IPS-NIHi11 (cell line): ENCODE measurements around the gene TIMM23B.
"Not testable (repeated sequence)": the region's sequence is repeated elsewhere in the genome, so short reads cannot be mapped to it uniquely, and the experiment has no call there.

Experiments used
- DNase-seq: peaks from one replicate; pipeline ENCODE4 v3.0.0; 2012; ENCODE audit warnings: mixed read lengths, low spot score

Gene TIMM23B

DNA sequence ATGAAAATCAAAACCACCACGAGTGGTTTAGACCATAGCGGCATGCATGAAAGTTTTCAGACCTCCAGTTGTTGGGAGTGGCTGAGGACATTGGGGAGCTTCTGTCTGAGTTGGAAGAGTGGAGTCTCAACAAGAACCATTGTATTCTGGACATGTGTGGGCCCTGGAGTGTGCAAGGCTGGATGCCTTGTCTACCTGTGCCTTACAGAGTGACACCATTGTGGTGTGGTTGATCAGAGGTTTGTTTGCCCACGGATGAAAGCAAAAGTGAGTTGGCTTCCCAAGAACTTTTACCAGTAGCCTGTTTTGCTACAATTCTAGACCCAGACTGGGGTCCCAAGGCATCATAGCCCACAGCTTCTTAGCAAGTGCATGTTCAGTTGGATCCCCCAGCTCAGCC, 35.9 kb downstream of the TIMM23B start:
- not testable (repeated sequence) for DNase-seq

GRCh38 chr10:49987207-49987606, 45.4 kb downstream of the TIMM23B start:
- DNase-seq, result not testable (repeated sequence)

- DNase-seq, result not testable (repeated sequence)
Measured at GRCh38 chr10:49988376-49988775, 46.5 kb downstream of the TIMM23B start, which contains the start of gene AGAP6. AGAP6 (plus strand) TSS chr10:49988406; CDS start chr10:49988716, 310 bp downstream.

DNA sequence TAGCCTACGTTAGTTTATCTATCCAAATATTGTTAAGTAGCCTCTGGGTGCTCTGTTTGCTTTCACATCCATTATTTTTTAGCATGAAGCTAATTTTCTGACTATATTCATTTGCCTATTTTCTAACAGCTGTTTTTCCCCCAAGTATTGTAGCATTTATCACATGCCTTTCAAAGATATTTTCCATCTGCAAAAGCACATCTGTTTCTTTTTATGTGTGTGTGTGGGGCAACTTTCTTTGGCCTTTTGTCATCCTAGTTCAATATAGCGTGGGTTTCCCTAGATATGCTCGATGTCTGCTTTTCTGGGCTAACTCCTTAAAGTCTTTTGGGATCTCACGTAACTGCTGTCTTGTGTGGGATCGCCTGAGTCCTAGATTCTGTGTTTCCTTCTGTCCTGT, 53.5 kb downstream of the TIMM23B start:
- not testable (repeated sequence) for DNase-seq

- not testable (repeated sequence) for DNase-seq
Measured at GRCh38 chr10:50014024-50014423, 72.2 kb downstream of the TIMM23B start.

DNA sequence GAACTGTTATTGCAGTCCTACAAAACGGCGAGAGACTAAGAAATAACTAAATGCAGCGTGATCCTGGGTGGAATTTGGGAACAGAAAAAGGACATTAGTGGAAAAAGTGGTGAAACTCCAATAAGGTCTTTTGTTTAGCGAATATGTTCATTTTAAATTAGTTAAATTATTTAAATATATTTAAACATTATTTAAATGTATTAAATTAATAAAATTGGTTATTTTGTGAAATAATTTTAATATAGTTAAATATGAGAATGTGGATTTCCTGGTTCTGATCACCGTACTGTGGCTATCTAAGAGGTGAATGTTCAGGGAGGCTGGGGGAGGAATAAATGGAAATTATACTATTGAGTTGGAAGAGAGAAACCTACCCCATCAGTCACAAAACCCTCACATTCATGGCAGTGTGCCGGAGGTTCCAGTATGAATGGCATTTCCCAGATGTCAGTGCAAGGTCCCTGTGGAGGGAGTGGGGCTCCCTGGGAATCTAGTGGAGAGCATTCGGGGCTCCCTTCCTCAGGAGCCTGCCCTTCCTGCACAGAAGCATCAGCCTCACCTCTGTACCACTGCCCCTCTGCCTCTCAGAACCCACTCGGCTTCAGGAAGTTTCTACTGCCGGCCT, 73.9 kb downstream of the TIMM23B start:
- not testable (repeated sequence) for DNase-seq

GRCh38 chr10:50016926-50017325, 75.1 kb downstream of the TIMM23B start:
- DNase-seq, result not testable (repeated sequence)

GRCh38 chr10:50017646-50018045, 75.8 kb downstream of the TIMM23B start:
- not testable (repeated sequence) for DNase-seq

- not testable (repeated sequence) for DNase-seq
Measured at GRCh38 chr10:50019279-50019678, 77.4 kb downstream of the TIMM23B start.

DNA sequence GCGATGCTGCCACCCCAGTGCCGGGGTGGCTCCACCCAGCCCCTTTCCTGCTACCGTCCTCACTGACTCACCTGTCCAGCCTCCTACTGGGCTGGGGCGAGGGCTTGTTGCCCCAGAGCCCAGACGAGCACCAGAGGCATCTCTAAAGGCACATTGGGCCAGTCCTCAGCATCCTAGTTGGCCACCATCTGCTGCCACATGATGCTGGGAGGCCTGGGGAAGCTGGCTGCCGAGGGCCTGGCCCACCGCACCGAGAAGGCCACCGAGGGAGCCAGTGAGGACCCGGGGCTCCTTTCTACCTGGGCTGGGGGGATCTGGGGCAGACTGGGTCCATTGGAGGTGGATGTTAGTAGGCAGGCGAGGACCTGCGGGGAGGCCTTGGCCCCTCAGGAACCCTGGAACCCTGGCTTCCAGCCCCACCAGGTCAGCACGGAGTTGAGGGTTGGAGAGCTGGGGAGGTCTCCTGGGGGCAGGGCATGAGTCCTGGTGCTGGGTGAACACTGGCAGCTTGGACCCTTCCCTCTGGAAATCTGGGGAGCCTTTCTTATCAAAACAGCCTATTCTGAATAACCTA, 78.7 kb downstream of the TIMM23B start:
- not testable (repeated sequence) for DNase-seq

DNA sequence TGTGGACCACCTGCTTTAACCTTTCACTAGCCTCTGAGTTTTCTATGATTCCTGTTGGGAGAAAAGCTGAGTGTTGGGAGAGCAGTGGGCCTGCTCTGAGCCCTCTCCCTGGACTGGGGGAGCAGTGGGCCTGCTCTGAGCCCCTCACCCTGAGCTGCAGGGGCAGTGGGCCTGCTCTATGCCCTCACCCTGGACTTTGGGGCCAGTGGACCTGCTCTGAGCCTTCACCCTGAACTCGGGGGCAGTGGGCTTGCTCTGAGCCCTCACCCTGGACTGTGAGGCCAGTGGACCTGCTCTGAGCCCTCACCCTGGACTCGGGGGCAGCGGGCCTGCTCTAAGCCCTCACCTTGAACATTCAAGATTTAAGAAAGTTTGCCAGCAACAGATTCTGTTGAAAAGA, 79.8 kb downstream of the TIMM23B start:
- no peak for DNase-seq
